GM21723 (cell line): ENCODE results near the gene CMTM4.
A peak's percentile ranks its signal among the peaks of the same experiment; 100 is the strongest.
"Not testable (repeated sequence)": the region's sequence is repeated elsewhere in the genome, so short reads cannot be mapped to it uniquely, and the experiment has no call there.

Experiments
- ATAC-seq: cut with Tn5 transposase; IDR thresholded peaks from one replicate; pipeline ENCODE4 v1.9.1; 2021; ENCODE audit warnings: mild to moderate bottlenecking, moderate library complexity; ENCODE audit not compliant: unreplicated experiment

The CMTM4 gene

DNA sequence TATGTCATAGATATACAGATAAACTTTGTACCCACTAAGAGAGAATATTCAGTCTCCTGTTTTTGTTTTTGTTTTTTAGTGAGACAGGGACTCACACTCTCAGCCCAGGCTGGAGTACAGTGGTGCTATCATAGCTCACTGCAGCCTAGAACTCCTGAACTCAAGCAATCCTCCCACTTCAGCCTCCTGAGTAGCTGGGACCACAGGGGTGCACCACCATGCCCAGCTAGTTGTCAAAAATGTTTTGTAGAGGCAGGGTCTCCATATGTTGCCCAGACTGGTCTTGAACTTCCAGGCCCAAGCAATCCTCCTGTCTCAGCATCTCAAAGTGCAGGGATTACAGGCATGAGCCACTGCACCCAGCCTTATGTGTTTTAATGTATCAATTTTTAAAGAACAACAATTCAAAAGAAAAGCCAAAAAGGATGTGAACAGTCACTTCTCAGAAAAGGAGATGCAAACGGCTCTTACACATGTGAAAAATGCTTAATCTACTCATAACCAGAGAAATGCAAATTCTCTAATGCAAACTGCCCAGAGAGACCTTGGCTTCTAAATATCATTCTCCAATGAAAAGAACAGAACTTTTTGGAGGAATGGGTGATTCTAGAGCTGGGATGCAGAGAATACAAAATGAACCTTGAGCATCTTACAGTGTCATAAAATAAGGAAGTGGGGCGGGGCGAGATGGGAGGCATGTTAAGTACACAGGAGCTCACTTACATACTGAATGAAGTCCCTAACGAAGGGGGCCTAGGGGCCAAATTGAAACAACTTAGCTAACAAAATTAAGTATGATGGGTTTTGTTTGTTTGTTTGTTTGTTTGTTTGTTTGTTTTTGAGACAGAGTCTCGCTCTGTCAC lies 99.3 kb downstream of the CMTM4 start:
- no peak for ATAC-seq

DNA sequence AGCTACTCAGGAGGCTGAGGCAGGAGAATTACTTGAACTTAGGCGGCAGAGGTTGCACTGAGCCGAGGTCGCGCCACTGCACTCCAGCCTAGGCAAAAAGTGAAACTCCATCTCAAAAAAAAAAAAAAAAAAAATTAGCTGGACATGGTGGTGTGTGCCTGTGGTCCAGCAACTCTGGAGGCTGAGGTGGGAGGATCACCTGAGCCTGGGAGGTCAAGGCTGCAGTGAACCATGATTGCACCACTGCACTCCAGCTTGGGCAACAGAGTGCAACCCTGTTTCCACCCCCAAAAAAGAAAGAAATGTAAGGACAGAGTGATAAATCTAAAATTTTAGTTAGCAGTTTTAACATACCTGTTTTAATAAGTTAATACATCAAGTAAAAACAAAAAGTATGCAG lies 100.0 kb downstream of the CMTM4 start:
- not testable (repeated sequence) for ATAC-seq

DNA sequence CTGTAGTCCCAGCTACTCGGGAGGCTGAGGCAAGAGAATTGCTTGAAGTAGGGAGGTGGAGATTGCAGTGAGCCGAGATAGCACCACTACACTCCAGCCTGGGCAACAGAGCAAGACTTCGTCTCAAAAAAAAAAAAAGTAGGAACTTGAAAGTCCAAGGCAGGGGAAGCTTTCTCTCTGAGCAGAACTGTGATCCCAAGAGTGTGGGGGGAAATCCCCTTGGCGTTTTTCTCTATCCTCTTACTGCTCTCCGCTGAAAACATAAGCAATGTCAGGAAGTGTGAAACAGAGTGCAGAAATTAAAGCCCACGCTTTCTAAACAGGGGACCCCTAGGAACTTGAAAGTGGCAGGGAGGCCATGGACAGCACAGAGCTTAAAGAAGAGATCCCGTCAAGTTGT lies 101.8 kb downstream of the CMTM4 start:
- ATAC-seq = no peak

DNA sequence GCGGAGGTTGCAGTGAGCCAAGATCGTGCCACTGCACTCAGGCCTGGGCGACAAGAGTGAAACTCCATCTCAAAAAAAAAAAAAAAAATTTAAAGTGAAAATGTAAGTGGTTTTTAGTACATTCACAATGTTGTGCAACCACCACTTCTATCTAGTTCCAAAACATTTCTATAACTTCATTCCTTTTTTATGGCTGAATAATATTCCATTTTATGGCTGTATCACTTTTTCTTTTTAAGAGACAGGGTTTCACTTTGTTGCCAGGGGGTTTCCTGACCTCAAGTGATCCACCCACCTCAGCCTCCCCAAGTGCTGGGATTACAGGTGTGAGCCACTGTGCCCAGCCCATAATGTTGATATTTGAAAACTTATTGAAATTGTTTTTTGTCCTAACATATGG lies 103.7 kb downstream of the CMTM4 start:
- ATAC-seq = no peak

DNA sequence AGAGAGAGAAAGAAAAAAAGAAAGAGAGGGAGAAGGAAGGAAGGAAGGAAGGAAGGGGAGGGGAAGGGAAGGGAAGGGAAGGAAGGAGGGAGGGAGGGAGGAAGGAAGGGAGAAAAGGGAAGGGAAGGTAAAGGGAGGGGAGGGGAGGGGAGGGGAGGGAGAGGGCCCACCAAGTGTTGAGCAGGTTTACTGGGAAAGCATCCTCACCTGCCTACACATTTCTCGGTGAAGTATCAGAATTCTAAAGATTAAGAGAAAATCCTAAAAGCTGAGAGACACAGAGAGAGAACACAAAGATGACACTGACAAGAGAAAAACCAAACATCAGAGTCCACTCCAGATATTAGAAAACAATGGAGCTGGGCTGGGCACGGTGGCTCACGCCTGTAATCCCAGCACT lies 104.3 kb downstream of the CMTM4 start:
- ATAC-seq = no peak

DNA sequence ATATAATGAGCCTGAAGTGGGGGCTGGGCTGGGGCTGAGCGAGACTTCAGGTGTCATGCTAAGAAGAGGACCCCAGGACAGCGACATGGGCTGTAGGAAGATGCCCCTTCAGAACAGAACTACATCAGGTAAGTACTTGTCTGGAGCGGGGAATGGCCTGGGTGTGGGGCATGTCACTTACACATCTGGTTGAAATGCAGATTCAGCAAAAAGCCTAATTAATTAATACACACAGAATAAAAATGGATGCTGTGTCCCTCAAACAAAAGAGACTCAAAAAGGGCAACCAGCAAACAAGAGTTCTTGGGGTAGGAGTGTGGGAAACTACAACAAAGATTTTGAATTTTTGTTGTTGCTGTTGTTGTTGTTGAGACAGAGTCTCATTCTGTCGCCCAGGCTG lies 105.5 kb downstream of the CMTM4 start:
- ATAC-seq = no peak

DNA sequence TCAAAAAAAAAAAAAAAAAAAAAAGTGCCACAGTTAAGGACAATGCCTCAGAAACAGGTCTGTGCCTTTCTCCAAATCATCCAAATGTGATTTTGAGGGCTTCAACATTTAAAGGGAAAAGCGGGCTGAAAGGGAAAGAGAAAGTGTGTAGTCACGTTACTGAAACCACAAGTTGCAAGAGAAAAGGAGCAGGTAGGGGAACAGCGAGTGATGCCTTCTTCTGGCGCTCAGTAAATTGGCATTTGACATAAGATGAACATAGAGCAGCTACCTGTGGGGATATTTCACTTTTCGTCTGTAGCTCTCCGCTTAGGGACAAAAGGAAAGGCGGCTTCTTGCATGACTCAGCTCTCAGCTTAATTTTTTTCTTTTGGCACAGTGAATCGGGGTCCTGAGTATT lies 106.2 kb downstream of the CMTM4 start:
- no peak for ATAC-seq

DNA sequence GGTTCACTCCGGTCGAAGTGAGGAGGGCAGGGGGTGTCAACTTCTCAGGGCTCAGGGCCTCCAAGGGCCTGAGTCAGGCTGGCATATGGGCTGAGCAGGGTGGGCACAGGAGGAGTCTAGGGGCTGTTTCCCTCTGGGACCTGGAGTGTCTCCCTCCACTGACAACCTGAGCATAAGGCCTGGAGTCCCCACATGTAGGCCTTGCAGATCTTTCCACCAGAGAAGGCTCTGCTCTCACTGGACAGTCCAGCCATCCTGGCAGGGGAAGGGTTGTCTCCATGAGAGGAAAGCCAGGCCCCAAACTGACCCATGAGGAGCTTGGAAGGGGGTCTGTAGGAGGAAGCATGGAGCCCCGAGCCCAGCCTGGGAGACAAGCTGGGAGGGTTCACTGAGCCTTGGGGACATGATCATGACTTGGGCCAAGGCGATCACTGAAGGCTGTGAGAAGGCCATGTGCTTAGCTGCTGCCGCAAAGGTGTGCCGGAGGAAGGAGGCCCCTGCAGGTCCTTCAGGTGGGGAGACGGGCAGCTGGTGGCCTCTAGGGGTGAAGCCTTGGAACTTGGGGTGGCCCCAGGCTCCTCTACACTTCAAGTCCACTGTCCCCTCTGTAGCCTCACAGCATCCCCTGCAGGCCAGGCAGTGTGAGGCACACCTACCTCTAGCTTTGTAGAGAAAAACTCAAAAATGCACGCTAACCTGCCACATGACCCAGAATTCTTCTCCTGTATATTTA lies 107.4 kb downstream of the CMTM4 start:
- ATAC-seq = peak; percentile 76

DNA sequence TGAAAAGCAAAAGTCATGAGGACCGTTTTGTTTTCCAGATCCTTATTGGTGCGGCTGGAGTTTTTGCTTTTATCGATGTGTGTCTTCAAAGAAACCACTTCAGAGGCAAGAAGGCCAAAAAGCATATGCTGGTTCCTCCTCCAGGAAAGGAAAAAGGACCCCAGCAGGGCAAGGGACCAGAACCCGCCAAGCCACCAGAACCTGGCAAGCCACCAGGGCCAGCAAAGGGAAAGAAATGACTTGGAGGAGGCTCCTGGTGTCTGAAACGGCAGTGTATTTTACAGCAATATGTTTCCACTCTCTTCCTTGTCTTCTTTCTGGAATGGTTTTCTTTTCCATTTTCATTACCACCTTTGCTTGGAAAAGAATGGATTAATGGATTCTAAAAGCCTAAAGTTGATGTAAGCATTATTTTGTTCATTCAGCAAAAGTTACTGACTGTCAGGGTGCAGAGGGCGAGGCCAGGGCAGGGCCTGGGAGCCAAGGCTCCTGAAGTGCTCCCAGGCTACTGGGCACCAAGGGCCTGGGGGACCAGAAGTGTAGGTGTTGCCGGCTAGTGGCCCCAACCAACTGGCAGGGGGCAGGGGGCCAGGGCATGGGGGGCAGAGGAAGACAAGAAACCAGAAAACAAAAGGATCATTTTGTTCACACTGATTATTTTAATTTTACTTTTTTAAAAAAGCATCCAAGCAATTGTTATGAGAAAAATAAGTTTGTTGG lies 108.5 kb downstream of the CMTM4 start:
- ATAC-seq = no peak

DNA sequence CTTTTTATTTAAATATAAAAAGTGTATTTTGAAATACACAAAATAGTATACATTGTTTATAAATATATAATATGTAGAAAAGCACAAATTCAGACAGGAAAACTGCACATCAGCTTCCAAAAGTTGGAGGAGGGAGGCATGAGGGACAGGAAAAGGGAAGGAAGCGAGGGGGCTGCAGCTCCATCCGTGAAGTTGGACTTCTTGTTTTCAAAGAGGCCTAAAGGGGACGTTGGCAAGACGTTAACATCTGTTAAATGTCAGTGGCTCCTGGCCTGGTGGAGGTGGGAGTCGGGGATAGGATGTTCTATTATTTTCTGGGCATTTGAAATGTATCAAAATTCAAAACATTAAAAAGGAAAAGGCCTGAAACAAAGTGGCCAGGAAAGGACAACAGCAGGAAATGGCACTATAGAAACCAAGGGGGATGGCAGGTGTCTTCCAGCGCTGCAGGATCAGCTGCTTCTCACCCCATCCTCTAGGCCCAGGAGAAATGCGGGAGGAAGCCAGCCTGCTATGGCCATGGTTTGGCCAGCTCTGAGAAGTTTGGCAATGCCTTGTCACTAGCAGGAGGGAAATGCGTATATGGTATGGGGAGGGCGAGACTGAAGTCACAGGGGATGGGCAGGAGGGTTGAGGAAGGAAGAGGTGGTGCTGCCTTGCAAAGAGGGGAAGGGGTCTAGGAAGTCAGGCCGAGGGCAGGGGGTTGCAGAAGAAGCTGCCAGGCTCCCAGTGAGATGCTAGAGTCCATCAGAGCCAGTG lies 110.9 kb downstream of the CMTM4 start:
- no peak for ATAC-seq

DNA sequence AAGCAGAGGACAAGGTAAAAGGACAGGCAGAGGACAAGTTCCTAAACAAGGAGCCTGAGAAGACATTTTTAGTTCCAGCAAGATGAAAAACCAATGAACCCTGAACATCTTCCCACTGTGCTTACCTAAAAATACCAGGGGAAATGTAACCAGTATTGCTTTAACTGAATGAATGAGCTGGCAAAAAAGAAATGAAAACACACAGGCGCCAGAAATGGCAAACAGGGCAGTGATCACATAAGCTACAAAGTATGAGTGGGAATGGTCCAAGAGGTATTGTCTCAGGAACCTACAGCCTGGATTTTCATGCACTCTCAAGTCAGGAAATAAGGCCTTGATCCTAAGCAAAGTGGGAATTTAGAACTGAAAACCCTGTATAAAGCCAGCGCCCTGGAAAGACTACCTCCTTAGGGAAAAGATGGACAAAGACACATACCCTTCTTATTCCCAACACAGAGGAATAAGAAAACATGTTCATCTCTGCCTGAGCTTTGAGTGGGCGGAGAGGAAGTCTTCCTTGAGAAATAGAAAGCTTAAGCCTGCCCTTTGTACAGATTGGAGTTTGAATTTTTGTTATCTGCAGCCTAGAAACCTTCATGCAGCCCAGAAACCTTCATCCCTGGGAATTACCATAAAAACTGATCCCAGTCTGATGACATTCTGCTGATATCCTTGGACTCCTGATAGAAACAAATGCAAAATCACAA lies 115.1 kb downstream of the CMTM4 start:
- no peak for ATAC-seq

DNA sequence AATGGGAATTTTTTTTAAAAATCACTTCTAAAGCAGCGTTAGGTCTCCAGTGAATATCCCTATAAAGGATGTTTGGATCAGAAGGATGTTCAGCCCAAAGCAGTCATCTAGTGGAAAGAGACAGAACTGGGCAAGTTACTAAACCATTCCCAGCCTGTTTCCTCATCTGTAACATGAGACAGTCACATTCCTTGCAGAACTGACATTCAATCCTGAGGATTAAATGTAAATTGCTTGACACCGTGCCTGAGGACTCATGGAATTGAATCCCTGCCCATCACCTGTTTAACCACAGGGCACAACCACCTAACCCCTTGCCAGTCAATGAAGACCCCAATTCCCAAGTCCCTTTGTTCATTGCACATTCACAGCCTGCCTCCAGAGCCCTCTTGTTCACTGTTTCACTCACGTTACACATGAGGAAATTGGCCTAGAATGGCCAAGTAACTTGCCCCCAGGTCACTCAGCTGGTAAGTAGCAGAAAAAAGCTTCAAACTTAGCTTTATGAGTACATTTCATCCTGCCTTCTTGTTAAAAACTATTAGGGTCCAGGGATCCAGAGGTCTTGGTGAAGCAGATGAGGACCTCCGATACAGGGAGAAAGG lies 115.8 kb downstream of the CMTM4 start:
- no peak for ATAC-seq

DNA sequence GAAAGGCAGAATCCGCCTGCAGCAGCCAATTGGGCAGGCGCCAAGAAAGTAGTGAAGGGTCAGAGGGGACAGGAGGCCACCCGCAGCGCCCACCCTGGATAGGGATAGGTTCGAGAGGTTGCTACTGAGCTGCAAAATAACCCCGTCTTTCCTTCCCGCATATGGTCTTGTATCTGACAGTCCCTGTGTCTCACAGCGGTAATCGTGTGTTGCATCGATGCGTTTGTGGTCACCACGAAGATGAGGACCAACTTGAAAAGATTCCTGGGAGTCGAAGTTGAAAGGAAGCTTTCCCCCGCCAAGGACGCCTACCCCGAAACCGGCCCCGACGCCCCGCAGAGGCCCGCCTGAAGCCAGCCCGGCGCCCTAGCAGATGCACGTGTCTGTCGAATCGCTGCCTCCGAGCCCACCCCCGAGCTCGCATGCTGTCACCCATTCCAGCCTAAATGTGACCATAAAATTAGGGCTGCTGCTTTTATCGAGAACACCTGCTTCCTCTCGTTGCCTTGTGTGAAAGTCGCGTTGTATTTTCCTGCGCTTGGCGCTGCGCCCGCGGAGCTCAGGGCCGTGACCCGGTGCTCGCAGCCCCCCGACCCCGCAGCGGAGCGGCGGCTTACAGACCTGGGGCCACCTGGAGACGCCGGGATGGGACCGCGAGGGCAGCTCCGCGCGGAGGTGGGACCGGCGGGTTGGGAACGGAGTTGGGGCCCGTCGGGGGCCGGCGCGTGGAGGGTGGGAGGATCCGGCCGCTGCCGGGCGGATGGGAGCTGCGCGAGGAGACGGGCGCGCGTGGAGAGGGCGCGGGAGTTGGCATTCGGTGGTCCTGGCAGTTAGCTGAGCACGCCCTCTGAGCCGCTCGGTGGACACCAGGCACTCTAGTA lies 117.7 kb downstream of the CMTM4 start, which contains the start of gene CMTM2:
Gene CMTM2 (plus strand): TSS at position 813 of the 881 bp plus-strand sequence. CDS start 145 bp downstream, outside the sequence.
- no peak for ATAC-seq

DNA sequence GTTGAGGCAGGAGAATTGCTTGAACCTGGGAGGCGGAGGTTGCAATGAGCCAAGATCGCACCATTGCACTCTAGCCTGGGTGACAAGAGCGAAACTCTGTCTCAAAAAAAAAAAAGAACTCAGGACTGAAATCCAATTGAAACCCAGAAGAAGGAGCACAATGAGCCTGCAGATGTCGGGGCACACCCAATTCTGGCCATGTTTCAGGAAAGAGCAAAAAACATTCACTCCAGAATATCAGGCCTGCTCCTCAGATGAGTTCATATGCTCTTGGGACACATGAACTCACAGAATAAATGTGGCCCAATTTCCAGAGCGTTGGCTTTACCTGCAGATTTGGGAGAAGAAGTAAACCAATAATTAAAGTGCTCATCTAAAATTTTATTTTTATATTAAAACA lies 120.2 kb downstream of the CMTM4 start:
- no peak for ATAC-seq

DNA sequence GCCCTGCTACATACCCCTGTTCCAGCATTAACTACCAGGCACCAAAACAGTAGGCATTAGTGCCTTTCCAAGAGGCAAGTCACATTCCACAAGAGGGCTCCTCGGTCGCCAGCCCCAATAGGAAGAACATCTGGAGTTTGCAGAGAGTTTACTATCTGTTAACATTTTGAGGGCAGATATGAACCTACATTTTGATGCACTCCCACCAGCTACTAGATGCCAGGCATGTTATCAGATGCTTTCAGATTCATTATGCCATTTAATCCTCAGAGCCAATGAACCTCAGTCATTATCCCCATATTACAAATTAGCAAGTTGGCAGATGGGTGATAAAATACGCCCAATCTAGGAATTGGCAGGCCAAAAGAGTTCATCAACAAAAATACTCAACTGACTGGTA lies 121.5 kb downstream of the CMTM4 start:
- no peak for ATAC-seq

DNA sequence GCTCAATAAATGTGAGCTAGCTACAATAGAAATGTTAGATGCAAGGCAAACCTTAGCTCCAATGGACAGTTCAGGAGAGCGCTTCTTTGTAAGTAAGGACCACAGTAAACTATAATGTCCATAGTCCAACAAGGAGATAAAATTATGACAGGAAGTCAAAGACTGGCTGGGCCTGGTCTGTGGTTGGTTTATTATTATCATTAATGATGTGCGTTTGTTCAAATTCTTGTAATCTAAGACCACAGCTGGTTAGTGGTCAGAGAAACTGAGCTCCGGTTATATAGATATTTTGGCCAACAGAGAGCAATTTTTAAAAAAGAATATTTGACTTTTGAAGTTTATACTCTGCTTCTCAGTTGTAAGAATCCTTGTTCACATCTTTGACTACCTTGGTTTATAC lies 122.0 kb downstream of the CMTM4 start:
- no peak for ATAC-seq

DNA sequence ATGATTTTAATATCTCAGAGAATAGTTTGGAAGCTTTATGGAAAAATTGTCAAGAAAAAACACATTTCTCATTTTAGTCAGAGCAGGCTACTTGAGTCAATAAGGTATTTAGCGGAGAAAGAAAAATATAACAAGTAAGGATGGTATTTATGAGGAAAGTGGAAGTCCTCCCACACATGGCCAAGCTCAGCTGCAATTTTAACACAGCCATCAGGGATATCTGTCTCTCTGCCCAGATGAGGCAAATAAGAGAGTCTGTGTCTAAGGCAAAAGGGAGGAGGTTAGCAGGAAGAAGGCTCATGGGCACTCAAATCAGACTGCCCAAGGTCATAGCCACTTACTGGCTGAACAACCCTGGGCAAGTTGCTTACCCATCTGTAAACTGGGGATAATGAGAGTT lies 122.5 kb downstream of the CMTM4 start:
- no peak for ATAC-seq

DNA sequence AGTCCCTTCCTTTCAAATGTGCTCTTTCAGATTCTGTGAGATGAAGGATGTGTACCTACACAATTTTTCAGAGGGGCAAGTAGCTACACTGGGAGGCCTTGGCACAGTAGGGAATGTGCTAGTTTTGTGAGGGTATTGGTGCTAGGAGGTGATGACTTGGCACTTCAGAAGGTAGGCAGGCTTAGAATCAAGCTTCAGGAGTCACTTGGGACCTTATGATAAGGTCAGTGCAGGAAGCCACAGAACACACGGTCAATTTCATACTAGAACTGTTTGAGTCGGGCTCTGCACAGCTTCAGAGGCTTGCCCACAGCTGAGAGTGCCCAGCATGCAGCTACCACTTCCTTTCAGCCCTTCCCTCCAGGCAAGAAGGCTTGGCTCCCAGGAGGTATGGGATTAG lies 124.2 kb downstream of the CMTM4 start:
- ATAC-seq = no peak
